GM18502 (cell line): ENCODE data around the gene LRRC37A2.
A peak's percentile ranks its signal among the peaks of the same experiment; 100 is the strongest.
"Not testable (repeated sequence)": the region's sequence is repeated elsewhere in the genome, so short reads cannot be mapped to it uniquely, and the experiment has no call there.

Experiments used
- ATAC-seq: cut with Tn5 transposase; IDR thresholded peaks from one replicate; pipeline ENCODE4 v1.9.1; 2021; ENCODE audit warnings: mild to moderate bottlenecking; ENCODE audit not compliant: unreplicated experiment, poor library complexity

LRRC37A2 gene

DNA sequence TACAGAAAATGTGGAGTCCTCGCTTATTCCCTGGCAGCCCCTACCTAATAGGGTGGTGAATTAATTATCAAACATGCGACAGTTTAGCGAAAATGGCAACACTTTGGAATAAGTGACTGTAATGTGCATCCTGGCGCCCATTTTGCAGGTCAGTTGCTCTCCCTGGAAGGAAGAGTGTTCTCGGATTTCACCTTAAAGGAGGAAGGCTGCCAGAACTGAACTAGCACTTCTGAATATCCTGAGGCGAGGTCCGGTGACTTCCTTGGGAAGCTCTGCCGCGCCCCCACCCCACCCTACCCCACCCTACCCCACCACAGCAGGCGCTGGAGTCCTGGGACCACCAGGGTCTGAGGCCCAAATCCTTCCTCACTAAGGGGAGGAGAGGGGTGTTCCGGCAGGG, at the start of gene LRRC37A2:
Gene LRRC37A2 (plus strand): TSS at position 301 of the 400 bp plus-strand sequence. CDS start 245 bp downstream, outside the sequence.
- not testable (repeated sequence) for ATAC-seq

DNA sequence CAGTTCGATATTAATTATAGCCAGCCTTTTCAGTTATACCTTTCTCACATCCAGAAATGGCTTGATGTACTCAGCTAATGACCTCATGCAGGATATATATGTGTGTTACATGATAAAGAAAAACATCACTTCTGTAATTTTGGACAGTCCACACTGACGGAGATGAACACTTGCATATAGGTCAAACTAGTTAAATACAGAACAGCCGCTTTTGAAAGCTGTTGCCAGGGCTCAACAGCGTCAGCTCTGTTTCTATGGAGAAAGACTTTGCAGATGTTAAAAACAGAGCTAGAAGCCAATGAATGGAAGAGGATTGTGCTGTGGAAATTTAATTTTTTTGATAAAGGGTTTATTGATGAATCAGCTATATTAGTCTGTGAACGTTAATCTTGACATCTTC, 44.6 kb upstream of the LRRC37A2 start:
- not testable (repeated sequence) for ATAC-seq

DNA sequence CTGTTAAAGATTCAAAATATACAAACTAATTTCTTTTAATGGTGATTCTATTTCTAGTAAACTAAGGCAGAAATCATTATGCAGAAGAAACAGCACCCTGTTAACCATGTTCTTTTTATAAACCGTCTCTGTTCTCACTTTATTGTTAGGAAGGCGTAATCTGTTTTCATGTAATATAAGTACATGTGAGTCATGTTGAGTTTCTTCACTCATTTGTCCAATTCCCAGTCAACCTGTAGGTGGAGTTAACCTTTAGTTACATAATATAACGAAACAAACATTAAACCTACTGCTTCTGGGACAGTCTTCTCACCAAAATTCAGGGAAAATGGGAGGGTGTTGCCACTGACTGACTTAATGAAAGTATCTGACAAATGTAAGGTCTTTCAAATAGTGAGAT, 37.8 kb upstream of the LRRC37A2 start:
- ATAC-seq, result not testable (repeated sequence)

DNA sequence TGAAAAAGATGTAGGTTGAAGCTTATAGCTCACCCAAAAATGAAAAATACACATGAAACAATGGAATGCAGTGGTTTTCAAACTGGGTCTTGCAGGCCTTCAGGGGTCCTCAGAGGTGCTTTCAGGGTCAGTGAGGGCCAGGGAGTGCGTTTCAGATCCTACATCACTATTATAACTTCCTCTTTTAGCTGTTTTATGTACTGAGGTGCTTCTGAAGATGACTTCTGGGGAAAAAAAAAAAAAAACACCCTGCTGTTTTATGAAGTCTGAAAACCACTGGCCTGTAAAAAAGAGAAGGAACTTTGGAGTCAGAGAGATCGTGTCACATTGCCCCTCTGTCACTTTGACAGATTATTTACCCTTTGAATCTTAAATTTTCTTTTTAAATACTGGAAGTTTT, 36.7 kb upstream of the LRRC37A2 start:
- not testable (repeated sequence) for ATAC-seq

DNA sequence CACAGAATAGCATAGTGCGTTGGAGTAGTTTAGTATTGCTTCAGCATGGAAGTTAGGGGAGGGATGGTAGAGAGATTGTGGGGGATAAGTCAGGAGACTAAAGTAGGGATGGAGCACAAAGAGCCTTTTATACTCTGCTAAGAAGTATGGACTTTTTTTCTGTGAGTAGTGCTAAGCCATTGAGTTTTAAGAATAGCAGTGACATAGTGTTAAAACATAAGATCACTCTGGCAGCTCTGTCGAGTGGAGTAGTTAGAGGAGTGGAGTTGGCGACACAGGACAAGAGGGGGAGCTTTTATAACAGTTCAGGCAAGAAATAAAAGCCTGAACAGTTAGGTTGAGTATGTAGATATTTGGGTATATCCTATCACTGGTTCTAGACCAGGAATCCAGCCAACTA, 33.4 kb upstream of the LRRC37A2 start:
- ATAC-seq, result not testable (repeated sequence)

DNA sequence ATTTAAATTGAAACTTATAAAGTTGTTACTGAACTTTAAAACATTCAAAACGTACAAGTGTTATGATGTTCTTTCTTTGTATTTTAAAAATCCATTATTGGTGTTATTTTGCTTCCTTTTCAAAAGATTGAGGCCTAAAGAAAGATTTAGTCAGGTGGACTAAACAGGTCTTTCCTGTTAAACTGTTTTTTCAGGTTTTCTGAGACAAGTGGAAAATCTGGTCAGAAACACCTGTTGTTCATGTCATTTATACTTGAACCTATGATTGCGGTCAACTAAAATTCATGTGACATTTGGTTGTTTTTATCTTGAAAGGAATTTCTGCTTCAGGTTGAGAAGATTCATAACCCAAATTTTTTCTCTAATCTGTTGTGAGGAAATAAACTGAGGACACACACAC, 31.0 kb upstream of the LRRC37A2 start:
- not testable (repeated sequence) for ATAC-seq

DNA sequence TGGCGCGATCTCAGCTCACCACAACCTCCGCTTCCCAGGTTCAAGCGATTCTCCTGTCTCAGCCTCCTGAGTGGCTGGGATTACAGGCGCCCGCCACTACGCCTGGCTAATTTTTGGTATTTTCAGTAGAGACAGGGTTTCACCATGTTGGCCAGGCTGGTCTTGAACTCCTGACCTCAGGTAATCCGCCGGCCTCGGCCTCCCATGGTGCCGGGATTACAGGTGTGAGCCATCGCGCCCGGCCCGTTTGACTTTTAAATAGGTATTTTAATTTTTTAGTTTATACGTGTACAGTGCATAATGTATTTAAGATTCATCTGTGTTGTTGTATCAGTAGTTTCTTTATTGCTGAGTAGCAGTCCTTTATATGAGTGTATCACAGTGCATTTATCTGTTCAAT, 20.2 kb upstream of the LRRC37A2 start:
- ATAC-seq, result not testable (repeated sequence)

DNA sequence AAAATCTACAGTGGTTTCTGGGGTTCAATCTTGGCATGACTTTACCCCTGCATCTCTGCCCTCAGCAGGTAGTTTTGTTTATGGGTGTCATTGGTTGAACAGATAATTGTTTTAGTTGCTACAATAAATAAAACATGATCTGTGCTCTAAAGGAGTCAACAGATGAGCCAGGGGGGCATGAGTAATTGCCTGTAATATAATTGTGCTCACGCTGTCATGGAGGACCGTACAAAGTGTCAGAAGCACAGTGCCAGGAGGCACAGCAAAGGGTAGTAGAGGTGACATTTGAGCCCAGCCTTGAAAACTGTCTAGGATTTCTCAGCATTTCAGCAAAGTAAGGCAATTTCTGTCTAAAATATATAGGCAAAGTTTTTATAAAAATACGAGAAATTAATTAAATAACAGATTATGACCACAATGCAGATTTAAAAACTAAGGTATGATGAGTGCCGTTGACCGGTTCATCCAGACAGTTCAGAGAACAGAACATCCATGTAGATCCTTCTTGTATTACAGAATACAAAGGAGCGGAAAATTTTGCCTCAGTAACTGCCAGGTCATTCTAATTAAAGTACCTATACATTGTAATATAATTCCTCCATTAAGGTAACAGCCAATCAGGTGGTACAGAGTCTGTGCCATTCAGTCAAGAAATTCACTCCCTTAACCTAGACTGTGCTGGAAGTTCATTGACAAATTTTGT, 12.7 kb upstream of the LRRC37A2 start:
- not testable (repeated sequence) for ATAC-seq

DNA sequence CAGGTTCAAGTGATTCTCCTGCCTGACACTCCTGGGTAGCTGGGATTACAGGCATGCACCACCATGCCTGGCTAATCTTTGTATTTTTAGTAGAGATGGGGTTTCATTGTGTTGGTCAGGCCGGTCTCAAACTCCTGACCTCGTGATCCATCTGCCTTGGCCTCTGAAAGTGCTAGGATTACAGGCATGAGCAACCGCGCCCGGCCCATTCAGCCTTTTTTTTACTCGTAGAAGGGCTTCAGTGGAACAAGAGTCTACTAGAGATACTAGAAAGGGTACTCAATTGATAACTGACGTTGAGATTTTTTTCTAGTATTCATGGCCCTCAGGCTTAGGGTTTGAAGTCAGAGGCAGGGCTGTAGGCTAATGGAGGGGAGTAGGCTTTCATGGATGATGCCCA, 6.4 kb upstream of the LRRC37A2 start:
- not testable (repeated sequence) for ATAC-seq

DNA sequence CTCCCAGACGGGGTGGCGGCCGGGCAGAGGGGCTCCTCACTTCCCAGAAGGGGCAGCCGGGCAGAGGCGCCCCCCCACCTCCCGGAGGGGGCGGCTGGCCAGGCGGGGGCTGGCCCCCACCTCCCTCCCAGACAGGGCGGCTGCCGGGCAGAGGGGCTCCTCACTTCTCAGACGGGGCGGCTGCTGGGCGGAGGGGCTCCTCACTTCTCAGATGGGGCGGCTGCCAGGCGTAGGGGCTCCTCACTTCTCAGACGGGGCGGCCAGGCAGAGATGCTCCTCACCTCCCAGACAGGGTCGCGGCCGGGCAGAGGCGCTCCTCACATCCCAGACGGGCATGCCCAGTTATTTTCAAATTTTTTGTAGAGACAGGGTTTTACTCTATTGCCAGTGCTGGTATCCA, 22.4 kb downstream of the LRRC37A2 start:
- not testable (repeated sequence) for ATAC-seq

DNA sequence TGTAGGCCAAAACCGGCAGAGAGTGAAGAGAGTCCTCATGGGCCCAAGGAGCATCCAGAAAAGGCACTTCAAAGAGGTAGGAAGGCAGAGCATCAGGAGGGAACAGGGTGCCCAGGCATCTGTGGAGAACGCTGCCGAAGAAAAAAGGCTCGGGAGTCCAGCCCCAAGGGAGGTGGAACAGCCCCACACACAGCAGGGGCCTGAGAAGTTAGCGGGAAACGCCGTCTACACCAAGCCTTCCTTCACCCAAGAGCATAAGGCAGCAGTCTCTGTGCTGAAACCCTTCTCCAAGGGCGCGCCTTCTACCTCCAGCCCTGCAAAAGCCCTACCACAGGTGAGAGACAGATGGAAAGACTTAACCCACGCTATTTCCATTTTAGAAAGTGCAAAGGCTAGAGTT, 36.3 kb downstream of the LRRC37A2 start:
- ATAC-seq, result not testable (repeated sequence)

DNA sequence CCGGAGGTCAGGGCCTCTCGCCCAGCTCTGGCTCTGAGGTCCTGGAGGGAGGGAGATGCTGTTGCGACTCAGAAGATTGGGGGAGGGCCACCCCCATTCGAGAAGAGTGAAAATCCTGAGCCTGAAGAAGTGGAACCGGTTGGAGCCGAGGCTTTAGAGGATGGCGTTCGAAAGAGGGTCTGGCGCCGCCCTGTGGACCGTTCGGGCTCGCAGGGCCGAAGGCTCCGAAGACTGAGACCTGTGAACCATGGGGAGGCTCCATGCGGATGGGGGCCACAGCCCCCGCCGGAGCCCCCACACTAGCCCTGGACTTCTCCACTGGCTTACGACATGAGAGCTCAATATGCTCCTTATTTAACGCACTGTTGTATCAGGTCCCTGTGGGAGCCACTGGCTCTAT, 46.9 kb downstream of the LRRC37A2 start:
- ATAC-seq, result not testable (repeated sequence)

DNA sequence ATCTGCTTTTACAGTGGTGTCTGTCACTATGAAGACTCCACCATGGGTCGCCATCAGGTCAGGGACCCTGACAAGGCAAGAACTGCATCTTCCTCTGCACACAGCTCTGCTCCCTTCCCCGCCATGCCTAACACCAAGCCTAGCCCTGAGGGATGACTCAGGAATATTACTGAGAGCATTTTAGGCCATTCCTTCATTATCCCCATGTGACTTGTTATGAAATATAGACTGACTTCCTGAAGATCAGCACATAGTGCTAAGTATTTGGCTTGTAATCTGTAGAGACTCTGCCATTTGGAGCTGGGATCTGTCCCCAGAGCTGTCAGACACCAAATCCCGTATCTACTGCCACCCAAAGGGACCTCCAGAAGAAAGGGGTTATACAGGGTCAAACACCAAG, 47.8 kb downstream of the LRRC37A2 start:
- not testable (repeated sequence) for ATAC-seq

DNA sequence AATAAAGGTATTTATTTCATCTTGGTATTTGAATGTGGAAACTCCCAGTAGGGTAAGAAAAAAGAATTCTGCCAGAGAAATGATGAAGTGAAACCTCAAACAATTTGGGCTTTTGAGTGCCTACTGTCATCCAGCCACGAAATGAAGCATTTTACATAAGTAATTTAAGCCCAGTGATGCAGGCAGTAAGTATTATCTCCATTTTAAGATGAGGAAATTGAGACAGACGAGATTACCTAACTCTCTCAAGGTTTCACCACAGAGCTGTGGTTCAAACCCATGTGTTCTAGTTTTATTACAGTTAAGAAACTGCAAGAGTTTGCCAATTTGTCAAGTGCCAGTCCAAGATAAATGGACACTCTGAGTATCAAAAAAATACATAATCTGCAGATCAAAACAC, 54.0 kb downstream of the LRRC37A2 start:
- ATAC-seq, result not testable (repeated sequence)

DNA sequence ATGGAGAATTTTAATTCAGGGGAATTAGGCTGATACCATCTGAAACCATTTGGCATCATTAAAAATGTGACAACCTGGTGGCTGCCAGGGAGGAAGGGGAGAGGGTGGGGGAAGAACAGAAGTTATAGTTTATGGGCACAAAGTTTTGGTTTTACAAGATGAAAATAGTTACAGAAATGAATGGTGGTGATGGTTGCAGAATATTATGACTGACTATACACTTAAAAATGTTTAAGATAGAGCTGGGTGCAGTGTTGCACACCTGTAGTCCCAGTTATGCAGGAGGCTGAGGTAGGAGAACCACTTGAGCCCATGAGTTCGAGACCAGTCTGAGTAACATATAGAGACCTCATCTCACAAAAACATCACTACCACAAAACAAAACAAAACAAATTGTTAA, 54.7 kb downstream of the LRRC37A2 start:
- not testable (repeated sequence) for ATAC-seq

DNA sequence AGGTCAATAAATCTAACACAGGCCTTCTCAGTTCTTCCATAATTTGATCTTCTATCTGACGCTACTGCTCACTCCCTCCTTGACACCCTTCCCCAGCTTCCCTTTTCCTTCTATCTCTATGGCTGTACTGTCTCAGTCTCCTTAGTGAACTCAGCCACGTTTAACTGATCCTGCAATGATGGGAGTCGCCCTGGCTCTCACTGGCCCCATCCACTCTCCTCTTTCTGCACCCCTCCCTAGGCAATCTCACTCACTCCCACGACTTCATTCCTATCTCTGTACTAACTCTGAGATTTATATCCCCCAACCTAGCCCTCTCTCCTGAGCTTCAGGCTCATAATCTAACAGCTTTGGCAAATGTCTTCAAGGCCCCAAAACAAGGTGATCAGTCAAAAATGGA, 59.5 kb downstream of the LRRC37A2 start:
- not testable (repeated sequence) for ATAC-seq

DNA sequence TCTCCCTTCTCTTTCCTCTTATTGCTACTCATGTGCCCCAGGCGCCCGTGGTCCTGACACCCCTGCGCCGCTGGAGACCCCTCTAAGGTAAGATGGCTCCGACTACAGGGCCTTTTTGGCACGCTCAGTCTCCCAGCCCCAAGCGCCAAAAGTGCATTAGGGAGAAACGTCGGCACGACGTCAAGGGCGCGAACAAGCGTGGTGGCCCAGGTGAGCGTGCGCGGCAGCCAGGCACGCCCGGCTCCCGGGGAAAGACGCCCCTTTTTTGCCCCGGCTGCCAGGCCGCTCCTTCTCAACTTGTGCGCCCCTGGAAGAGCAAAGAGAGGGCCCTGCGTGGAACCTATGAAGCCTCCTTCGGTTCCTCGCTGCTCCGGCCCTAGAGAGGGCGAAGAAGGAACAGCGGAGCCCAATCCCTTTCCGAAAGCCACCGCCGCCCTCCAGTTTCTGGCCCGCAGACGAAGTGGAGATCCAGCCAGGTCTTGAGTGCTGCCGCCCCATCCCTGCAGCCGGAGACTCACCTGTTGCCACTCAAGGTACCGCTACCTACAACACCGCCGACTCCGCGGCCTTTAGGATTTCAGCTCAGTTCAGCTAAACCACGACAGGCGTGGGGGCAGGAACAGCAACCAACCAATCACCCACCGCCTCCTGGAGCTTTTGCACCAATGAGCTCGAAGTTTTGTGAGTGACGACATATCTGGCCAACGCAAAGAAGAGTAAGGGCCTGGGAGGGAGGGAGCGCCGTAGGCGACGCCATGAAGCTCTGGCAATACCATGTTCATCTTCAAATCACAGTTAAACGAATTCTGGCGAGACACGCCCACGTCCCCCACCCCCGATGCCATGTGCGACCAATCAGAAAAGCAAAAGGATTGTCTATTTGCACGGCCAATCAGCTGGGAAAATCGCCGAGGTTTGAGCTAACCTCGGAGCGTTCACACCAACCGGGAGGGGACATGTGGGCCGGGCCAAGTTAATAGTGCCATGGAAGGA, 67.1 kb downstream of the LRRC37A2 start, which contains the start of gene ARL17A:
Gene ARL17A (minus strand): TSS at position 609 of the 993 bp plus-strand sequence. CDS start 3,369 bp downstream, outside the sequence.
- peak; percentile 92 for ATAC-seq

DNA sequence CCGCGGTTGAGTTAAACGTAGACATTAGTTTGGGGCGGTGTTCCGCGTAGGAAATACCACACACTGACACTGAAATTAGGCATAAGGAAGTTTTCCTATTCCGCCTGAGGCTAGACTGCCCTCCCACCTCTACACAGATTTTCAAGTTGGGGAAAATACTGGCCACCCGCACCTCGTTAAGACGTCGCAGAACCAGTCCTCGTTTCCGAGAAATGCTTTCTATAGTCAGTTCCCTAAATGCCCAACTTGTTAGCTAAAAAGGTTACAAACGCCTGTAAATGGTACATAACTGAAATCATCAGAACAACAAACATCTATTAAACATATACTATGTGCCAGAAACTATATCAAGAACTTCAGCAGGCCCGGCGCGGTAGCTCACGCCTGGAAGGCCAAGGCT, 67.8 kb downstream of the LRRC37A2 start:
- not testable (repeated sequence) for ATAC-seq

DNA sequence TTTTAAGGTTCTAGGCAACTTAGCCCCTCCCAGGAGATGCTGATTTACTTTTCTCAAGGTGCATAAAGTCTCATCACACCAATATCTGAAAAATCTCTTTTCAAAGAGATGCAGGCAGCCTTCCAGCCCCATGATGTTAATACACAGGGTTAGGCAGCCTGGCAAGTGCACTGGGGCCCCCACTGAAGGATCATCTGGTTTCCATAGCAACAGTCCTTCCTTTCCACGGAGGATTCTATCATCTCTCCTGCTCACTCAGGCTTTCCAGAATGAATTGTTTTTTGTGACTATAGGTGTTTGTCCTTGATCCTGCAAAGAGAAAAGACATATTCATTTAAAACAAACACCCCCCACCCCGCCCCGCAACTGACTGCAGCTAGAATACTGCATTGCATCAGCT, 73.2 kb downstream of the LRRC37A2 start:
- not testable (repeated sequence) for ATAC-seq

DNA sequence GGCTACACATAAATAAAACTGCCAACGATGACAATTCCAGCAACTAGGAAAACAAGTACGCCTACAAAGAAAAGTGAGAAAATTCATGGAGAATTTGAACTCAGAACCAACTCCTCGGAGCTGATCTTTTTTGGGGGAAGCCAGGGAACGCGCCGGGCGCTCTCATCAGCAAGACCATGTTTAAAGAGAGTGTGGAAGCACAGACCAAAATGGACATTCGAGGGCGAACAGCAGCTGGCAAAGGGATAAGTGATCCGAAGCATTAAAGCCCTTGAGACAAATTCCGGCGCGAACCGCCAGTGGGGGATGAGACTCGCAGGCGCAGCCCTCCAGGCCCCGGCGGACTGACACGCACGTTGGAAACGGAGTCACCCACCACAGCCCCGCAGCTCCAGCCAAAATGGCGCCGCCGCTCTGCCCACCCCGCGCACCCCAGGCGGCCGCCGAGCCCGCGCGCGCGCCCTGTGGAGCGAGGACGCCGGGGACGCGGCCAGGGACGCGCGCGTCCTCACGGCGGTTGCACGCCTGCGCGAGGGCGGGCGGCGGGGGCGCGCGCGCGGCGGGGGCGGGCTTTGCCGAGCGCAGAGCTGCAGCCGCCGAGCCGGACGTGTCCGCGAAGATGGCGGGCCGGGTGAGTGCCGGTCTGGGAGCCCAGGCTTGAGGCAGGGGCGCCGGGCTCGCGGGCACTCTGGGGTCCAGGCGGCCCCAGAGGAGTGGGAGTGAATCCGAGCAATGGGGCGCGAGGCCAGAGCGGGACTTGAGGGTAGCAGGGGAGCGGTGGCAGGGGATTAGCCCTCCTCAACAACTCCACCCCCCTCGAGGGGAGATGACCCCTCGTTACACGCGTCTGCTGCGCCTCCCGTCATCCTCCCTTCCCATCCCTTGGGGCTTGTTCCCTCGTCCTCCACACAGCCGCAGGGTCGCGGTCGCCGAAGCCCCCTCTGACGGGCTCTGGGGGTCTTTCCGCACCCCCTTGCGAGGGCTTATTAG, 78.2 kb downstream of the LRRC37A2 start, which contains the start of gene NSF:
Gene NSF (plus strand): TSS at position 513 of the 990 bp plus-strand sequence. CDS start 107 bp downstream, at position 620.
- ATAC-seq, result peak; percentile 74
